Liver (tissue), 9 donors: ENCODE results near the gene KRTAP9-3. TPM values are rescaled to one million over a fixed set of nuclear protein-coding genes. Genes with fewer than 3 reads are reported as not detected.
"Not testable (repeated sequence)": the region's sequence is repeated elsewhere in the genome, so short reads cannot be mapped to it uniquely, and the experiment has no call there.

ENCODE experiments used
- DNase-seq: peaks from one replicate; pipeline ENCODE4 v3.0.0-alpha.2; 2017; ENCODE audit warnings: low spot score
- H3K27ac ChIP-seq, 2 donors: one replicate each; pipeline ENCODE4 v1.7.0; 2013; ENCODE audit warnings: inconsistent platforms in 2 of 2, low read length in 2 of 2, control low read depth in 1 of 2, low read depth in 1 of 2, mild to moderate bottlenecking in 1 of 2
- H3K27me3 ChIP-seq, 4 donors: one replicate each; pipeline versions ENCODE4 v1.6.1 to v1.7.0; 2013; ENCODE audit warnings: low read length in 3 of 4, inconsistent platforms in 1 of 4, mild to moderate bottlenecking in 1 of 4, moderate library complexity in 1 of 4; ENCODE audit not compliant: control insufficient read depth in 4 of 4, insufficient read depth in 4 of 4
- H3K36me3 ChIP-seq, 4 donors: one replicate each; pipeline versions ENCODE4 v1.6.1 to v1.7.0; 2013; ENCODE audit warnings: low read length in 3 of 4, mild to moderate bottlenecking in 3 of 4, low read depth in 1 of 4, moderate library complexity in 1 of 4; ENCODE audit not compliant: control insufficient read depth in 4 of 4, insufficient read depth in 3 of 4
- H3K4me1 ChIP-seq, 4 donors: one replicate each; pipeline versions ENCODE4 v1.6.1 to v1.7.0; 2013; ENCODE audit warnings: low read length in 3 of 4, mild to moderate bottlenecking in 3 of 4, moderate library complexity in 1 of 4; ENCODE audit not compliant: control insufficient read depth in 4 of 4, insufficient read depth in 4 of 4
- H3K4me3 ChIP-seq, 3 donors: one replicate each; pipeline versions ENCODE4 v1.6.1 to v1.7.0; 2013; ENCODE audit warnings: low read length in 3 of 3, control low read depth in 1 of 3, low read depth in 1 of 3, mild to moderate bottlenecking in 1 of 3
- H3K9ac ChIP-seq, 2 donors: one replicate each; pipeline ENCODE4 v1.7.0; 2013; ENCODE audit warnings: low read length in 2 of 2, mild to moderate bottlenecking in 2 of 2, moderate library complexity in 2 of 2, control low read depth in 1 of 2, low read depth in 1 of 2
- H3K9me3 ChIP-seq, 4 donors: one replicate each; pipeline versions ENCODE4 v1.6.1 to v1.7.0; 2013; ENCODE audit warnings: low read length in 3 of 4; ENCODE audit not compliant: control insufficient read depth in 4 of 4
- ATF3 ChIP-seq: IDR thresholded peaks from 2 replicates; pipeline ENCODE4 v1.6.1; 2016; ENCODE audit warnings: antibody characterized with exemption
- EGR1 ChIP-seq, 2 donors: IDR thresholded peaks; 2 replicates each; pipeline ENCODE4 v1.6.1; 2016 to 2018; ENCODE audit warnings: antibody characterized with exemption in 2 of 2, low read depth in 2 of 2
- GABPA ChIP-seq, 2 donors: IDR thresholded peaks in 1 of 2; conservative IDR thresholded peaks in 1 of 2; 2 replicates each; pipeline ENCODE4 v1.6.1; 2016; ENCODE audit warnings: antibody characterized with exemption in 2 of 2, mild to moderate bottlenecking in 1 of 2, moderate library complexity in 1 of 2
- HNF4G ChIP-seq: IDR thresholded peaks from 2 replicates; pipeline ENCODE4 v1.6.1; 2016; ENCODE audit warnings: antibody characterized with exemption
- JUND ChIP-seq, 2 donors: IDR thresholded peaks; 2 replicates each; pipeline ENCODE4 v1.6.1; 2016; ENCODE audit warnings: antibody characterized with exemption in 2 of 2
- MAX ChIP-seq: IDR thresholded peaks from 2 replicates; pipeline ENCODE4 v1.6.1; 2016; ENCODE audit warnings: antibody characterized with exemption
- NR2F2 ChIP-seq: IDR thresholded peaks from 2 replicates; pipeline ENCODE4 v1.6.1; 2016; ENCODE audit warnings: antibody characterized with exemption
- RAD21 ChIP-seq, 2 donors: IDR thresholded peaks; 2 replicates each; pipeline ENCODE4 v1.6.1; 2016; ENCODE audit warnings: antibody characterized with exemption in 2 of 2, mild to moderate bottlenecking in 2 of 2
- SP1 ChIP-seq: IDR thresholded peaks from 2 replicates; pipeline ENCODE4 v1.6.1; 2018; ENCODE audit warnings: antibody characterized with exemption, mild to moderate bottlenecking
- TAF1 ChIP-seq: conservative IDR thresholded peaks from 2 replicates; pipeline ENCODE4 v1.6.1; 2016; ENCODE audit warnings: antibody characterized with exemption, mild to moderate bottlenecking
- ZBTB33 ChIP-seq: IDR thresholded peaks from 2 replicates; pipeline ENCODE4 v1.6.1; 2016; ENCODE audit warnings: antibody characterized with exemption
- WGBS: extraction: QIAGEN DNeasy Blood & Tissue Kit; methylation state at CpG from one replicate; pipeline ENCODE4 v1.1.7; 2013; 5-methylcytosine and 5-hydroxymethylcytosine counted together
- polyA plus RNA-seq, 2 donors: library from polyadenylated mRNA; stranded (reverse) in 1 of 2; unstranded in 1 of 2; fragments of 200-250 nt in 1 of 2; fragments of >200 nt in 1 of 2; fragmentation: Nextera tagmentation in 1 of 2; extraction: Ambion mirVana in 1 of 2; gene quantifications; one replicate each; pipeline versions ENCODE4 v1.2.1 to v1.2.3, GENCODE V29; 2013 to 2015
- total RNA-seq, 2 donors: library from RNA; depleted of rRNA; stranded (reverse); fragments of >200 nt; gene quantifications; one replicate each; pipeline ENCODE4 v1.2.3, GENCODE V29; 2014
- donor health status: healthy.
- donor health status: healthy.
- donor health status: healthy.
- donor health status: healthy.
- donor health status: healthy.

Gene KRTAP9-3
- total and polyA plus RNA-seq, 4 donors: not detected

GRCh38 chr17:41215681-41216080 lies 16.6 kb upstream of the KRTAP9-3 start:
- H3K9ac ChIP-seq: no peak overlapping the region
- H3K36me3 ChIP-seq: no peaks in the 10 kb centered on the region
- H3K4me3 ChIP-seq: no peak overlapping the region
- DNase-seq: no peak
- WGBS: 61% methylated on average over 1 of the region's 1 CpG
- no peaks in the 10 kb centered on the region for H3K4me1 ChIP-seq
- TF ChIP-seq MAX (no peak), HNF4G (no peak), JUND (IDR thresholded peaks at IDR 0.05) (no peak), EGR1 (IDR thresholded peaks at IDR 0.05; ENCODE audit: low read depth in 2 of 2) (no peak), RAD21 (IDR thresholded peaks at IDR 0.05) (no peak), TAF1 (no peak), GABPA (IDR thresholded peaks at IDR 0.05 in 1 of 2, conservative IDR thresholded peaks at IDR 0.05 in 1 of 2) (no peak), SP1 (no peak), NR2F2 (no peak)
- no peak overlapping the region for H3K27ac ChIP-seq
- H3K9me3 ChIP-seq: no peaks in the 10 kb centered on the region
- H3K27me3 ChIP-seq: peaks cover 0 to 3% (median 0%) of the 10 kb centered on the region in 4 donors

GRCh38 chr17:41223821-41224220 lies 8.4 kb upstream of the KRTAP9-3 start:
- H3K36me3 ChIP-seq: no peaks in the 10 kb centered on the region
- WGBS: 65% methylated on average over 2 of the region's 2 CpGs
- no peak overlapping the region for H3K4me3 ChIP-seq
- peaks cover 0 to 3% (median 0%) of the 10 kb centered on the region in 4 donors for H3K9me3 ChIP-seq
- H3K27ac ChIP-seq: no peak overlapping the region
- no peak for TF ChIP-seq ATF3
- no peak for TF ChIP-seq ZBTB33
- no peaks in the 10 kb centered on the region for H3K4me1 ChIP-seq
- DNase-seq: no peak
- H3K9ac ChIP-seq: no peak overlapping the region
- peaks cover 0 to 5% (median 0%) of the 10 kb centered on the region in 4 donors for H3K27me3 ChIP-seq

- Histone ChIP-seq H3K4me1 (no peaks in the 10 kb centered on the region), H3K36me3 (no peaks in the 10 kb centered on the region), H3K4me3 (no peak overlapping the region), H3K9me3 (peaks cover 0 to 3% (median 0%) of the 10 kb centered on the region in 4 donors), H3K27me3 (peaks cover 0 to 5% (median 0%) of the 10 kb centered on the region in 4 donors), H3K27ac (no peak overlapping the region), H3K9ac (no peak overlapping the region)
- no peak for TF ChIP-seq MAX
- DNase-seq: no peak
- 91% methylated on average over 6 of the region's 6 CpGs for WGBS
These were observed 6.2 kb upstream of the KRTAP9-3 start for GRCh38 chr17:41226051-41226450.

GRCh38 chr17:41226598-41227095 lies 5.6 kb upstream of the KRTAP9-3 start, which contains the start of gene KRTAP9-2:
Gene KRTAP9-2 (plus strand): TSS chr17:41226648. CDS start chr17:41226655, 7 bp downstream.
- H3K9ac ChIP-seq, H3K4me1 ChIP-seq, H3K27ac ChIP-seq, DNase-seq, H3K9me3 ChIP-seq, H3K4me3 ChIP-seq, H3K36me3 ChIP-seq, H3K27me3 ChIP-seq: not testable (repeated sequence)
- 54% methylated on average over 2 of the region's 4 CpGs for WGBS
